Right lobe of liver (tissue), 6 donors: ENCODE results near the gene ISY1. TPM values are rescaled to one million over a fixed set of nuclear protein-coding genes. Genes with fewer than 3 reads are reported as not detected.

Experiments used
- ATAC-seq, 4 donors: fragments of 200-7000 bp; cut with Tn5 transposase; one replicate each; pipeline ENCODE4 v1.9.1; 2020; ENCODE audit warnings: mild to moderate bottlenecking in 4 of 4, moderate library complexity in 4 of 4
- DNase-seq, 3 donors: peaks; one replicate each; pipeline ENCODE4 v3.0.0-alpha.2; 2020
- H3K27ac ChIP-seq, 3 donors: fragments of 200-600 bp; one replicate each; pipeline ENCODE4 v1.8.0; 2022
- H3K27me3 ChIP-seq, 2 donors: fragments of 200-600 bp; one replicate each; pipeline ENCODE4 v1.8.0; 2022
- H3K36me3 ChIP-seq, 4 donors: fragments of 200-600 bp; sonication (generic) in 1 of 4; one replicate each; pipeline versions ENCODE4 v1.5.1 to v1.8.0; 2017 to 2022; ENCODE audit warnings: control low read depth in 1 of 4
- H3K4me1 ChIP-seq, 4 donors: fragments of 200-600 bp; sonication (generic) in 1 of 4; one replicate each; pipeline versions ENCODE4 v1.5.1 to v1.8.0; 2017 to 2022; ENCODE audit warnings: control low read depth in 1 of 4
- H3K4me3 ChIP-seq, 3 donors: fragments of 200-600 bp; one replicate each; pipeline ENCODE4 v1.8.0; 2022
- H3K9me3 ChIP-seq, 4 donors: fragments of 200-600 bp; sonication (generic) in 1 of 4; one replicate each; pipeline versions ENCODE4 v1.5.1 to v1.8.0; 2017 to 2022; ENCODE audit warnings: control low read depth in 1 of 4
- CTCF ChIP-seq, 4 donors: fragments of 200-600 bp in 3 of 4; fragments of 450-650 bp in 1 of 4; IDR thresholded peaks; one replicate each; pipeline versions ENCODE4 v1.5.1 to v1.8.0; 2016 to 2022; ENCODE audit warnings: antibody characterized with exemption in 4 of 4, mild to moderate bottlenecking in 2 of 4
- POLR2A ChIP-seq: fragments of 450-650 bp; IDR thresholded peaks from one replicate; pipeline ENCODE4 v1.6.1; 2017; ENCODE audit warnings: antibody characterized with exemption, mild to moderate bottlenecking
- WGBS: methylation state at CpG from one replicate; pipeline ENCODE4 v1.1.6; 2018; ENCODE audit warnings: low coverage, low lambda C conversion rate; ENCODE audit not compliant: insufficient coverage; ENCODE audit errors: missing lambda C conversion rate; 5-methylcytosine and 5-hydroxymethylcytosine counted together
- intact Hi-C, 2 donors: fragments of 100-400 bp; cut with DNase I; formaldehyde crosslinking; loops; one replicate each; pipeline versions ENCODE4 v1.11.2 to v1.14.1; 2022
- total RNA-seq, 6 experiments: library from RNA; depleted of rRNA in 2 of 6; stranded (reverse); fragments of >200 nt in 2 of 6; fragmentation: NEBNext Ultra II Directional in 3 of 6; extraction: Animal tissue kit (Norgen Biotek cat#: 25700) in 3 of 6; gene quantifications; one replicate each; pipeline versions ENCODE4 v1.1.0 to v1.2.4, GENCODE V29; 2016 to 2023
- donor health status: DM: no; HTN: yes; CAD: no.
- donor health status: DM: no; HTN: no; CAD: no.
- donor health status: DM: no; HTN: no; CAD: no.
- donor health status: DM: no; HTN: yes; CAD: no.
- donor health status: DM: no; HTN: yes; CAD: no.

ISY1 gene
- total RNA-seq, 6 experiments from 2014 or later = 2.8 to 10.8 (median 8.9) TPM

DNA sequence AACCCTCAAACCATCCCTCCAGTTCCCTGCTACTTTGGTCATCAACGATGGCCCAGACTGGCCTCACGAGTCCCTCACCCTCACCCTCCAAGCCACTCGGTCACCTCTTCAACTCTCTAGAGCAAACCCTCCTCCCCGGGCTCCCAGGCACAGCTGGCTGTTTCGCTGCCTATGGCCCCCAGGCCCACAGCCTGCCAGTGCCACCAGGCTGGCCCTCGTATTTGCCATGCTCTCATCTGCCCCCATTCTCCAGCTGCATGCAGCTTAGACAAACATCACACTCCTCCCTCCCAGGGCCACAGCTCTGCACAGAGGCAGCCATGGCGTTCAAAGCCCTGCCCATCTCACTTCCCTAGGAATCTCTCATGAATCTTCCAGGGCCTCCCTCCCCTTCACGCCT is 53.1 kb downstream of the ISY1 start:
- Histone ChIP-seq H3K36me3 (peaks cover 7 to 14% (median 11%) of the 10 kb centered on the region in 4 donors), H3K27me3 (no peaks in the 10 kb centered on the region), H3K27ac (no peak overlapping the region), H3K4me1 (peaks cover 0 to 71% (median 25%) of the 10 kb centered on the region in 4 donors), H3K9me3 (no peaks in the 10 kb centered on the region), H3K4me3 (no peak overlapping the region)
- TF ChIP-seq POLR2A (no peak), CTCF (IDR thresholded peaks at IDR 0.05) (no peak)
- intact Hi-C loops = no loop called here
- no peak for DNase-seq
- 76% methylated on average over 7 of the region's 8 CpGs for WGBS
- ATAC-seq = peak in 1 of 4 donors; percentile 2

GRCh38 chr3:129106866-129107565 is 53.8 kb downstream of the ISY1 start:
- Histone ChIP-seq H3K9me3 (no peaks in the 10 kb centered on the region), H3K27me3 (no peaks in the 10 kb centered on the region), H3K4me3 (no peak overlapping the region), H3K36me3 (peaks cover 7 to 16% (median 11%) of the 10 kb centered on the region in 4 donors), H3K4me1 (peaks cover 0 to 64% (median 21%) of the 10 kb centered on the region in 4 donors), H3K27ac (no peak overlapping the region)
- ATAC-seq (peak in 3 of 4 donors; percentile 34 to 40 (median 36)), DNase-seq (peak in 1 of 3 donors; percentile 47)
- intact Hi-C loops = no loop called here
- TF ChIP-seq POLR2A (no peak), CTCF (IDR thresholded peaks at IDR 0.05) (no peak)
- 60% methylated on average over 4 of the region's 19 CpGs for WGBS

DNA sequence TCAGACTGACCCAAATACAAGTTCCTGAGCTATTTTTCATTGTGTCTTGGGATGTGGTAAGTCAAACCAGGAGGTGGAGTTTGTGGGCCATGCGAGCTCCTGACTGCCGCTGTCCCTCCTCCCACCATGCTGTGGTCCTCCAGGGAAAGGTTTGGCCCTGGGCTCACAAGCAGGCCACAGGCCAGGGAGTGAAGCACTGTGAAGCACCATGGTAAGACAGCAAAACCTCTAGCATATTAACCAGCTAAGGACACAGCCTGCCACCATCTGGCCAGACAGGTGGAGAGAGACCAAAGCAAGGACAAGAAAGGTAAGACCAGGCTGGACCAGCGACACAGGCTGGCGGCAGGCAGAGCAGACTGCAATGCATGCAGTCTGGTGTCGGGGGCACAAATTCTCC is 54.5 kb downstream of the ISY1 start:
- TF ChIP-seq CTCF (IDR thresholded peaks at IDR 0.05) = peak in 1 of 4 donors; percentile 16
- no peak for TF ChIP-seq POLR2A
- DNase-seq (no peak), ATAC-seq (peak; percentile 15 to 43 (median 28))
- H3K27ac ChIP-seq = no peak overlapping the region
- H3K27me3 ChIP-seq = no peaks in the 10 kb centered on the region
- H3K4me3 ChIP-seq = no peak overlapping the region
- intact Hi-C loops = no loop called here
- WGBS = 67% methylated on average over 2 of the region's 5 CpGs
- peaks cover 0 to 60% (median 18%) of the 10 kb centered on the region in 4 donors for H3K4me1 ChIP-seq
- H3K36me3 ChIP-seq = peaks cover 7 to 18% (median 11%) of the 10 kb centered on the region in 4 donors
- no peaks in the 10 kb centered on the region for H3K9me3 ChIP-seq

DNA sequence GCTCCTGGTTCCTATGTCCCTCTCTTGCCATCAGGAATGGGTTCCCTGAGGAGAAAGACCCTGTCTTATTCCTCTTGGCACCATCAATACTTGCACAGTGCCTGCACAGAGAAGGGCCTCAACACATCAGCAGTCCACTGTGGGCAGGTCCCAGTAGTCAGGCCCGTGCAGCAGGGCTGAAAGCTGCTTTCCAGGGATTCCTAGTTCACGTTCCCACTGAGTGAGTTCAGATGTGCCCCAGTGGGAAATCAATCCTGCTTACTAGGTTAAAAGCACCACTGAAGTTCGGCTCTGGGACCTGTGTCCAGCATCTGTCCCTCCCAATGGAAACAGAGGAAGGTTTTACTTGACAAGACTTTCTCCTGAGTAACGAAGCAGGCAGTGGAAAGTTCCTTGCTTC is 55.0 kb downstream of the ISY1 start:
- peak in 3 of 4 donors; percentile 10 to 48 (median 30) for ATAC-seq
- no peak overlapping the region for H3K27ac ChIP-seq
- intact Hi-C loops = no loop called here
- peaks cover 7 to 18% (median 11%) of the 10 kb centered on the region in 4 donors for H3K36me3 ChIP-seq
- H3K9me3 ChIP-seq = no peaks in the 10 kb centered on the region
- H3K4me3 ChIP-seq = no peak overlapping the region
- no peak for DNase-seq
- whole genome bisulfite sequencing = 42% methylated on average over 2 of the region's 4 CpGs
- H3K4me1 ChIP-seq = peaks cover 0 to 55% (median 16%) of the 10 kb centered on the region in 4 donors
- H3K27me3 ChIP-seq = no peaks in the 10 kb centered on the region
- TF ChIP-seq POLR2A (no peak), CTCF (IDR thresholded peaks at IDR 0.05) (no peak)
